H9 (cell line): ENCODE results near the gene RARS2. TPM values are rescaled to one million over a fixed set of nuclear protein-coding genes. Genes with fewer than 3 reads are reported as not detected.

Source experiments
- DNase-seq: peaks from one replicate; pipeline ENCODE4 v3.0.0-alpha.2; 2017
- H2AFZ ChIP-seq: one replicate; pipeline ENCODE4 v1.6.1; 2013; ENCODE audit warnings: mild to moderate bottlenecking, low read length, control low read depth, moderate library complexity
- H2AK5ac ChIP-seq: 2 replicates; pipeline ENCODE4 v1.6.1; 2013; ENCODE audit warnings: low read length, control low read depth, mixed read lengths; ENCODE audit not compliant: insufficient read length
- H2BK120ac ChIP-seq: one replicate; pipeline ENCODE4 v1.6.1; 2013; ENCODE audit warnings: low read depth, mild to moderate bottlenecking, low read length, control low read depth, inconsistent platforms; ENCODE audit not compliant: poor library complexity, severe bottlenecking
- H2BK12ac ChIP-seq: 2 replicates; pipeline ENCODE4 v1.6.1; 2013; ENCODE audit warnings: low read length, control low read depth, mixed read lengths, low read depth; ENCODE audit not compliant: insufficient read length
- H2BK15ac ChIP-seq: 2 replicates; pipeline ENCODE4 v1.6.1; 2013; ENCODE audit warnings: low read depth, low read length, control low read depth
- H2BK20ac ChIP-seq: one replicate; pipeline ENCODE4 v1.6.1; 2013; ENCODE audit warnings: low read depth, mild to moderate bottlenecking, low read length, control low read depth, inconsistent platforms; ENCODE audit not compliant: poor library complexity, severe bottlenecking
- H2BK5ac ChIP-seq: 2 replicates; pipeline ENCODE4 v1.6.1; 2013; ENCODE audit warnings: low read length, control low read depth, mixed read lengths; ENCODE audit not compliant: insufficient read length
- H3K14ac ChIP-seq: 2 replicates; pipeline ENCODE4 v1.6.1; 2013; ENCODE audit warnings: low read length, control low read depth; ENCODE audit not compliant: insufficient read depth
- H3K18ac ChIP-seq: 2 replicates; pipeline ENCODE4 v1.6.1; 2013; ENCODE audit warnings: low read depth, mild to moderate bottlenecking, mixed read lengths, low read length, control low read depth; ENCODE audit not compliant: insufficient read length
- H3K23ac ChIP-seq: 2 replicates; pipeline ENCODE4 v1.6.1; 2013; ENCODE audit warnings: low read length, control low read depth, mixed read lengths, low read depth; ENCODE audit not compliant: insufficient read length
- H3K23me2 ChIP-seq: 2 replicates; pipeline ENCODE4 v1.6.1; 2013; ENCODE audit warnings: low read depth, mild to moderate bottlenecking, mixed read lengths, low read length, control low read depth; ENCODE audit not compliant: insufficient read length, poor library complexity, severe bottlenecking
- H3K27ac ChIP-seq: 2 replicates; pipeline ENCODE4 v1.5.1; 2013; ENCODE audit warnings: low read length, control low read depth, mixed read lengths, low read depth; ENCODE audit not compliant: insufficient read length
- H3K27me3 ChIP-seq: 2 replicates; pipeline ENCODE4 v1.6.1; 2013; ENCODE audit warnings: low read length, control low read depth, inconsistent platforms; ENCODE audit not compliant: insufficient read depth
- H3K4ac ChIP-seq: 2 replicates; pipeline ENCODE4 v1.6.1; 2013; ENCODE audit warnings: low read depth, mild to moderate bottlenecking, control low read depth, inconsistent platforms, low read length, moderate library complexity
- H3K4me1 ChIP-seq: 2 replicates; pipeline ENCODE4 v1.6.1; 2013; ENCODE audit warnings: low read length, control low read depth, inconsistent platforms; ENCODE audit not compliant: insufficient read depth
- H3K4me2 ChIP-seq: 2 replicates; pipeline ENCODE4 v1.6.1; 2013; ENCODE audit warnings: low read length, control low read depth, mixed read lengths; ENCODE audit not compliant: insufficient read length, insufficient read depth
- H3K56ac ChIP-seq: 2 replicates; pipeline ENCODE4 v1.6.1; 2013; ENCODE audit warnings: low read depth, mild to moderate bottlenecking, mixed read lengths, low read length, control low read depth; ENCODE audit not compliant: insufficient read length
- H3K79me1 ChIP-seq: 2 replicates; pipeline ENCODE4 v1.6.1; 2013; ENCODE audit warnings: low read depth, mild to moderate bottlenecking, moderate library complexity, low read length, control low read depth, inconsistent platforms; ENCODE audit not compliant: insufficient read depth, poor library complexity, severe bottlenecking
- H3K79me2 ChIP-seq: 2 replicates; pipeline ENCODE4 v1.6.1; 2013; ENCODE audit warnings: low read length, control low read depth, inconsistent platforms; ENCODE audit not compliant: insufficient read depth
- H3K9ac ChIP-seq: 2 replicates; pipeline ENCODE4 v1.6.1; 2013; ENCODE audit warnings: low read length, control low read depth, mixed read lengths; ENCODE audit not compliant: insufficient read length; ENCODE audit errors: extremely low read depth
- H3K9me3 ChIP-seq: one replicate; pipeline ENCODE4 v1.6.1; 2013; ENCODE audit warnings: low read depth, low read length, inconsistent platforms; ENCODE audit not compliant: control insufficient read depth
- H3T11ph ChIP-seq: one replicate; pipeline ENCODE4 v1.6.1; 2013; ENCODE audit warnings: mild to moderate bottlenecking, low read length, control low read depth, inconsistent platforms
- H4K20me1 ChIP-seq: one replicate; pipeline ENCODE4 v1.6.1; 2013; ENCODE audit not compliant: control insufficient read depth, insufficient read length, insufficient read depth
- H4K5ac ChIP-seq: 2 replicates; pipeline ENCODE4 v1.6.1; 2013; ENCODE audit warnings: low read depth, mild to moderate bottlenecking, mixed read lengths, low read length, control low read depth; ENCODE audit not compliant: insufficient read length
- H4K8ac ChIP-seq: replicated peaks from 2 replicates; pipeline ENCODE4 v1.6.1; 2013; ENCODE audit warnings: low read length, control low read depth, mixed read lengths, low read depth; ENCODE audit not compliant: insufficient read length
- H4K91ac ChIP-seq: 2 replicates; pipeline ENCODE4 v1.6.1; 2013; ENCODE audit warnings: low read depth, mild to moderate bottlenecking, moderate library complexity, mixed read lengths, low read length, control low read depth; ENCODE audit not compliant: insufficient read length
- H3K27ac Mint-ChIP-seq, 3 experiments: 2 replicates in 2 of 3; 3 replicates in 1 of 3; pipeline ENCODE4 v1.8.0; 2020 to 2021; ENCODE audit warnings: mixed read lengths in 3 of 3, mild to moderate bottlenecking in 1 of 3, moderate library complexity in 1 of 3
- H3K27me3 Mint-ChIP-seq: 2 replicates; pipeline ENCODE4 v1.8.0; 2021; ENCODE audit warnings: low read depth, mild to moderate bottlenecking, moderate library complexity, mixed read lengths
- H3K36me3 Mint-ChIP-seq, 3 experiments: 2 replicates in 2 of 3; 3 replicates in 1 of 3; pipeline ENCODE4 v1.8.0; 2020 to 2021; ENCODE audit warnings: low read depth in 3 of 3, mixed read lengths in 3 of 3; ENCODE audit not compliant: insufficient read depth in 1 of 3
- H3K4me1 Mint-ChIP-seq, 2 experiments: 2 replicates each; pipeline ENCODE4 v1.8.0; 2020; ENCODE audit warnings: mixed read lengths in 2 of 2
- H3K4me3 Mint-ChIP-seq, 2 experiments: 2 replicates in 1 of 2; 3 replicates in 1 of 2; pipeline ENCODE4 v1.8.0; 2020 to 2021; ENCODE audit warnings: mild to moderate bottlenecking in 2 of 2, mixed read lengths in 2 of 2, moderate library complexity in 1 of 2
- H3K9me3 Mint-ChIP-seq, 2 experiments: 2 replicates in 1 of 2; 3 replicates in 1 of 2; pipeline ENCODE4 v1.8.0; 2020; ENCODE audit warnings: mild to moderate bottlenecking in 2 of 2, mixed read lengths in 2 of 2, moderate library complexity in 1 of 2
- CTCF ChIP-seq: fragments of 200-600 bp; sonication (generic); conservative IDR thresholded peaks from 3 replicates; pipeline ENCODE4 v1.8.0; 2021; ENCODE audit warnings: antibody characterized with exemption, mild to moderate bottlenecking
- WGBS: extraction: QIAGEN DNeasy Blood & Tissue Kit; methylation state at CpG from one replicate; pipeline ENCODE4 v1.1.7; 2013; ENCODE audit warnings: missing lambda C conversion rate, low lambda C conversion rate, mixed read lengths; ENCODE audit not compliant: insufficient read length; ENCODE audit errors: extremely low coverage; 5-methylcytosine and 5-hydroxymethylcytosine counted together
- total RNA-seq: library from RNA; stranded (reverse); gene quantifications from 2 replicates; pipeline ENCODE4 v1.2.1, GENCODE V29; 2021

The RARS2 gene
- total RNA-seq, 1 experiment from 2014 or later, result 45.1 TPM

GRCh38 chr6:87572883-87573282, 16.9 kb downstream of the RARS2 start:
- Histone ChIP-seq H2BK15ac (no peak overlapping the region), H3K4ac (no peak overlapping the region), H2AFZ (no peak overlapping the region), H3K9me3 (no peaks in the 10 kb centered on the region), H4K91ac (no peak overlapping the region), H3K27ac (no peak overlapping the region), H4K20me1 (no peaks in the 10 kb centered on the region), H3K4me2 (no peak overlapping the region), H3K18ac (no peak overlapping the region), H3K9ac (no peak overlapping the region), H3K56ac (no peak overlapping the region), H3T11ph (no peak overlapping the region), H3K23ac (no peak overlapping the region), H2AK5ac (no peak overlapping the region), H3K23me2 (no peaks in the 10 kb centered on the region), H4K5ac (no peak overlapping the region), H3K79me1 (peaks cover 4% of the 10 kb centered on the region), H2BK20ac (no peak overlapping the region), H2BK12ac (no peak overlapping the region), H3K79me2 (peaks cover 20% of the 10 kb centered on the region), H3K4me1 (peaks cover 2% of the 10 kb centered on the region; the same call in 1 of the 2 replicates), H4K8ac (no peak overlapping the region), H3K27me3 (no peaks in the 10 kb centered on the region), H3K14ac (no peak overlapping the region), H2BK120ac (no peak overlapping the region), H2BK5ac (no peak overlapping the region)
- no CpG with 5 or more reads among the region's 3 CpGs for WGBS
- Mint-ChIP-seq H3K36me3 (peaks cover 3 to 22% (median 13%) of the 10 kb centered on the region in 3 experiments; a peak in 6 of 7 replicates), H3K9me3 (no peaks in the 10 kb centered on the region), H3K27ac (peak overlapping the region in 2 of 3 experiments; percentile 31 to 93; a peak in 5 of 7 replicates), H3K4me3 (no peak overlapping the region), H3K4me1 (peaks cover 14 to 26% of the 10 kb centered on the region in 2 experiments), H3K27me3 (no peaks in the 10 kb centered on the region)
- no peak for TF ChIP-seq CTCF
- no peak for DNase-seq
